GM12878 (cell line): ENCODE measurements around the gene RBM6. TPM values are rescaled to one million over a fixed set of nuclear protein-coding genes. Genes with fewer than 3 reads are reported as not detected.

Experiments used
- BCL3 ChIP-seq: IDR thresholded peaks from 2 replicates; pipeline ENCODE4 v1.6.1; 2011; ENCODE audit warnings: borderline replicate concordance, low read depth, mild to moderate bottlenecking, moderate library complexity, low read length; ENCODE audit not compliant: insufficient read depth, poor library complexity, severe bottlenecking
- BHLHE40 ChIP-seq, 2 experiments: fragments of 450-650 bp in 1 of 2; IDR thresholded peaks; 2 replicates each; pipeline ENCODE4 v1.6.1; 2011 to 2017; ENCODE audit warnings: low read depth in 2 of 2, borderline replicate concordance in 1 of 2, improper control_type of control experiment in 1 of 2, low read length in 1 of 2, mild to moderate bottlenecking in 1 of 2
- BMI1 ChIP-seq: fragments of 450-650 bp; IDR thresholded peaks from 2 replicates; pipeline ENCODE4 v1.6.1; 2016; ENCODE audit warnings: mild to moderate bottlenecking, moderate library complexity, borderline replicate concordance
- BRCA1 ChIP-seq: IDR thresholded peaks from 2 replicates; pipeline ENCODE4 v1.6.1; 2011; ENCODE audit warnings: low read depth, low read length, improper control_type of control experiment
- CBFB ChIP-seq: IDR thresholded peaks from 2 replicates; pipeline ENCODE4 v1.6.1; 2016; ENCODE audit warnings: antibody characterized with exemption, low read depth
- CEBPB ChIP-seq, 2 experiments: fragments of 150-350 bp in 1 of 2; IDR thresholded peaks; 2 replicates each; pipeline ENCODE4 v1.6.1; 2012 to 2014; ENCODE audit warnings: low read depth in 2 of 2, low read length in 2 of 2, borderline replicate concordance in 1 of 2, inconsistent platforms in 1 of 2
- CHD2 ChIP-seq: IDR thresholded peaks from 2 replicates; pipeline ENCODE4 v1.6.1; 2011; ENCODE audit warnings: low read depth, low read length, improper control_type of control experiment, borderline replicate concordance
- E2F4 ChIP-seq: IDR thresholded peaks from 2 replicates; pipeline ENCODE4 v1.6.1; 2012; ENCODE audit warnings: low read depth, low read length, improper control_type of control experiment
- E2F8 ChIP-seq: fragments of 450-650 bp; IDR thresholded peaks from 2 replicates; pipeline ENCODE4 v1.6.1; 2018; ENCODE audit warnings: mild to moderate bottlenecking, low read depth, moderate library complexity; ENCODE audit not compliant: partially characterized antibody
- EED ChIP-seq: sonication (generic); IDR thresholded peaks from 2 replicates; pipeline ENCODE4 v1.6.1; 2016; ENCODE audit warnings: antibody characterized with exemption, low read depth
- FOXK2 ChIP-seq: fragments of 450-650 bp; IDR thresholded peaks from 2 replicates; pipeline ENCODE4 v1.6.1; 2017; ENCODE audit warnings: mild to moderate bottlenecking, moderate library complexity
- HDGF ChIP-seq: fragments of 450-650 bp; IDR thresholded peaks from 2 replicates; pipeline ENCODE4 v1.6.1; 2016; ENCODE audit warnings: antibody characterized with exemption
- IRF5 ChIP-seq: fragments of 450-650 bp; IDR thresholded peaks from 2 replicates; pipeline ENCODE4 v1.6.1; 2017; ENCODE audit warnings: borderline replicate concordance
- NBN ChIP-seq: fragments of 450-650 bp; IDR thresholded peaks from 2 replicates; pipeline ENCODE4 v1.6.1; 2016
- NR2C1 ChIP-seq: fragments of 450-650 bp; IDR thresholded peaks from 2 replicates; pipeline ENCODE4 v1.6.1; 2017; ENCODE audit warnings: antibody characterized with exemption, mild to moderate bottlenecking, moderate library complexity
- POU2F2 ChIP-seq: IDR thresholded peaks from 3 replicates; pipeline ENCODE4 v1.6.1; 2011; ENCODE audit warnings: low read depth, mild to moderate bottlenecking, low read length, borderline replicate concordance
- ZBED1 ChIP-seq: IDR thresholded peaks from 2 replicates; pipeline ENCODE4 v1.6.1; 2016; ENCODE audit warnings: borderline replicate concordance
- ZNF592 ChIP-seq: fragments of 450-650 bp; IDR thresholded peaks from 2 replicates; pipeline ENCODE4 v1.6.1; 2017; ENCODE audit warnings: mild to moderate bottlenecking, moderate library complexity
- polyA plus RNA-seq, 11 experiments: library from polyadenylated mRNA; depleted of rRNA in 4 of 11; unstranded in 6 of 11; stranded (reverse) in 5 of 11; fragments of >200 nt; fragmentation: Nextera tagmentation in 4 of 11; fragmentation: Illumina TruSeq in 1 of 11; extraction: Ambion mirVana in 4 of 11; extraction: Trizol in 1 of 11; gene quantifications; 1 replicate in 1 of 11; 2 replicates in 10 of 11; pipeline versions ENCODE4 v1.2.1 to v1.2.3, GENCODE V29; 2011 to 2016; ENCODE audit warnings: inconsistent platforms in 2 of 11, missing spikeins in 2 of 11, low read depth in 1 of 11
- total RNA-seq, 4 experiments: library from RNA; depleted of rRNA in 3 of 4; stranded (reverse); fragments of >200 nt in 3 of 4; fragmentation: Illumina TruSeq in 1 of 4; extraction: Trizol in 1 of 4; gene quantifications; 2 replicates each; pipeline versions ENCODE4 v1.2.1 to v1.2.3, GENCODE V29; 2013 to 2021

Gene RBM6
- total and polyA plus RNA-seq, 10 of the 15 experiments (the other 5 are each of a cell fraction or from before 2014, with no cell fraction given) = 45.3 to 103 (median 81.3) TPM

- no peak for TF ChIP-seq E2F8
- TF ChIP-seq NBN = peak; percentile 70
- no peak for TF ChIP-seq BCL3
- TF ChIP-seq BMI1 = no peak
- TF ChIP-seq BHLHE40 (IDR thresholded peaks at IDR 0.05; ENCODE audit: borderline replicate concordance in 1 of 2, low read depth in 2 of 2, low read length in 1 of 2) = peak; percentile 24 to 43; a peak in 2 of 4 replicates
- TF ChIP-seq IRF5 = no peak
- TF ChIP-seq HDGF = peak; percentile 47; the same call in 1 of the 2 replicates
- no peak for TF ChIP-seq BRCA1
- TF ChIP-seq EED = no peak
- TF ChIP-seq ZBED1 = no peak
- no peak for TF ChIP-seq E2F4
- TF ChIP-seq NR2C1 = no peak
- peak; percentile 66; the same call in 2 of the 3 replicates for TF ChIP-seq POU2F2
- 0 out of 2 replicates have a peak, but pooled peaks have one; percentile 65 for TF ChIP-seq CBFB
- no peak for TF ChIP-seq CEBPB (IDR thresholded peaks at IDR 0.05; ENCODE audit: borderline replicate concordance in 1 of 2, low read depth in 2 of 2, low read length in 2 of 2)
- TF ChIP-seq ZNF592 = no peak
- peak; percentile 82; the same call in 1 of the 2 replicates for TF ChIP-seq CHD2
- TF ChIP-seq FOXK2 = no peak
Measured at GRCh38 chr3:50088725-50089608, 149.0 kb downstream of the RBM6 start, which contains the start of gene RBM5 (continued).
